Fibroblast of mammary gland (primary cell): ENCODE results near the gene ZFPL1.

Source experiments
- DNase-seq: peaks from one replicate; pipeline ENCODE4 v3.0.0-alpha.2; 2010; ENCODE audit warnings: low read depth
- H3K4me3 ChIP-seq: 2 replicates; pipeline ENCODE4 v1.5.1; 2011; ENCODE audit warnings: low read depth, mild to moderate bottlenecking, low read length, moderate library complexity; ENCODE audit not compliant: control insufficient read depth
- CTCF ChIP-seq: conservative IDR thresholded peaks from 2 replicates; pipeline ENCODE4 v1.5.1; 2011; ENCODE audit warnings: low read depth, low read length, inconsistent platforms; ENCODE audit not compliant: control insufficient read depth, insufficient read depth

The ZFPL1 gene

GRCh38 chr11:65136515-65137096 lies 52.6 kb downstream of the ZFPL1 start:
- no peak for DNase-seq
- H3K4me3 ChIP-seq: no peak overlapping the region
- no peak for TF ChIP-seq CTCF
